ENCODE results near the gene NDST1. TPM values are rescaled to one million over a fixed set of nuclear protein-coding genes. Genes with fewer than 3 reads are reported as not detected.

Gene NDST1
- total RNA-seq, 6 experiments from 2014 or later, result 38.1 to 97.5 (median 76.0) TPM

GRCh38 chr5:150587856-150588595 lies 80.1 kb downstream of the NDST1 start:
- Histone ChIP-seq H3K36me3 (no peaks in the 10 kb centered on the region), H3K4me1 (peaks cover 0 to 27% (median 14%) of the 10 kb centered on the region in 4 donors), H3K27ac (no peak overlapping the region), H3K27me3 (no peaks in the 10 kb centered on the region), H3K4me3 (no peak overlapping the region), H3K9me3 (no peaks in the 10 kb centered on the region)
- no peak for TF ChIP-seq CTCF (IDR thresholded peaks at IDR 0.05)
- no peak for TF ChIP-seq POLR2A (IDR thresholded peaks at IDR 0.05)
- DNase-seq, result no peak
- WGBS (ENCODE audit: insufficient coverage, low coverage, low lambda C conversion rate, missing lambda C conversion rate), result 88% methylated on average over 1 of the region's 6 CpGs
- ATAC-seq, result no peak
- intact Hi-C loops (cut with DNase I), result no loop called here

GRCh38 chr5:150588596-150588890 lies 80.6 kb downstream of the NDST1 start:
- TF ChIP-seq CTCF (IDR thresholded peaks at IDR 0.05) (no peak), POLR2A (IDR thresholded peaks at IDR 0.05) (no peak)
- 44% methylated on average over 1 of the region's 1 CpG for WGBS (ENCODE audit: insufficient coverage, low coverage, low lambda C conversion rate, missing lambda C conversion rate)
- Histone ChIP-seq H3K4me1 (peaks cover 0 to 27% (median 14%) of the 10 kb centered on the region in 4 donors), H3K9me3 (no peaks in the 10 kb centered on the region), H3K4me3 (no peak overlapping the region), H3K27me3 (no peaks in the 10 kb centered on the region), H3K36me3 (no peaks in the 10 kb centered on the region), H3K27ac (no peak overlapping the region)
- intact Hi-C loops (cut with DNase I), result no loop called here
- ATAC-seq, result no peak
- no peak for DNase-seq

GRCh38 chr5:150589862-150590601 lies 82.1 kb downstream of the NDST1 start:
- H3K27ac ChIP-seq, result peak overlapping the region; percentile 38 to 51 (median 44)
- H3K27me3 ChIP-seq, result no peaks in the 10 kb centered on the region
- peak; percentile 74 to 83 (median 82) for ATAC-seq
- no peak overlapping the region for H3K4me3 ChIP-seq
- H3K9me3 ChIP-seq, result no peaks in the 10 kb centered on the region
- no peaks in the 10 kb centered on the region for H3K36me3 ChIP-seq
- H3K4me1 ChIP-seq, result peaks cover 0 to 27% (median 14%) of the 10 kb centered on the region in 4 donors
- DNase-seq, result peak; percentile 65 to 79 (median 78)
- TF ChIP-seq CTCF (IDR thresholded peaks at IDR 0.05), result peak; percentile 58 to 74 (median 60)
- TF ChIP-seq POLR2A (IDR thresholded peaks at IDR 0.05), result no peak
- 49% methylated on average over 10 of the region's 12 CpGs for WGBS (ENCODE audit: insufficient coverage, low coverage, low lambda C conversion rate, missing lambda C conversion rate)
- intact Hi-C loops (cut with DNase I), result no loop called here

GRCh38 chr5:150590979-150591695 lies 83.2 kb downstream of the NDST1 start:
- DNase-seq (peak in 2 of 3 donors; percentile 50 to 56), ATAC-seq (peak; percentile 12 to 47 (median 22))
- no peaks in the 10 kb centered on the region for H3K36me3 ChIP-seq
- H3K27ac ChIP-seq, result peak overlapping the region in 2 of 3 donors; percentile 38 to 51
- peaks cover 0 to 27% (median 14%) of the 10 kb centered on the region in 4 donors for H3K4me1 ChIP-seq
- TF ChIP-seq CTCF (IDR thresholded peaks at IDR 0.05) (no peak), POLR2A (IDR thresholded peaks at IDR 0.05) (no peak)
- no peak overlapping the region for H3K4me3 ChIP-seq
- 48% methylated on average over 6 of the region's 12 CpGs for WGBS (ENCODE audit: insufficient coverage, low coverage, low lambda C conversion rate, missing lambda C conversion rate)
- no peaks in the 10 kb centered on the region for H3K9me3 ChIP-seq
- no peaks in the 10 kb centered on the region for H3K27me3 ChIP-seq
- intact Hi-C loops (cut with DNase I), result no loop called here
